CD4-positive, alpha-beta T cell treated with Interleukin-6 at 100 ng/mL for 8 hours (primary cell): Measurements from ENCODE around the gene VPS13D.

Experiments
- DNase-seq: peaks from one replicate; pipeline ENCODE4 v3.0.0-alpha.2; 2020; ENCODE audit warnings: mixed read lengths, low spot score

The VPS13D gene

DNA sequence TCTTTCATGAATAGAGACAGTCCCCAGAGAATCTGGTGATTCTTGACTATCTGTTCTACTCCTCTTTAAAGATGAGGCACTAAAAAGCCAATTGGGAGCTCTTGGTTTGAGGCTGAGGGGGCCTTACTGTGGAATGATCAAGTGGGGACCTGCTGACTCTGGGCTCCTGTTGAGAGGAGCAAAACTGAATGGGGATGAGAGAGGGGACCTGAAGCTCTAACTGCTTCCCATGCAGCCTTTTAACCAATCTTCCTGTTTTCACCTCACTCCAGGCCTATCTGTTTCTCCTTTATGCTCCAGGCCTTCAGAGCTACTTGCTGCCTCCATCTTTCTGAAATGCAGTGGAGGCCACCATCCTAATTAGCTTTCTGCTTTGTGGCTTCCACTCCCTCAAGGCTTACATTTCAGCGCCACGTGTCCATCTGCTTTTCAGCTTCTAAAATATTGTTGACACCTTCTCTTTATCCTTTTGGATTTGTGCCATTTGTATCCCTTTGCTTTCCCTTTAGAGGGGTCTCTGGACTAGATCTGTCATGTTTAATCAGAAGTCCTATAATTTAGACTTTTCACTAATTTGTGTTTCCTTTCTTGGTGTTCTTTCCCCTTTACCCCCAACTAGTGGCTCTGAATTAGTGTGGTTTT, 242.4 kb downstream of the VPS13D start:
- no peak for DNase-seq

DNA sequence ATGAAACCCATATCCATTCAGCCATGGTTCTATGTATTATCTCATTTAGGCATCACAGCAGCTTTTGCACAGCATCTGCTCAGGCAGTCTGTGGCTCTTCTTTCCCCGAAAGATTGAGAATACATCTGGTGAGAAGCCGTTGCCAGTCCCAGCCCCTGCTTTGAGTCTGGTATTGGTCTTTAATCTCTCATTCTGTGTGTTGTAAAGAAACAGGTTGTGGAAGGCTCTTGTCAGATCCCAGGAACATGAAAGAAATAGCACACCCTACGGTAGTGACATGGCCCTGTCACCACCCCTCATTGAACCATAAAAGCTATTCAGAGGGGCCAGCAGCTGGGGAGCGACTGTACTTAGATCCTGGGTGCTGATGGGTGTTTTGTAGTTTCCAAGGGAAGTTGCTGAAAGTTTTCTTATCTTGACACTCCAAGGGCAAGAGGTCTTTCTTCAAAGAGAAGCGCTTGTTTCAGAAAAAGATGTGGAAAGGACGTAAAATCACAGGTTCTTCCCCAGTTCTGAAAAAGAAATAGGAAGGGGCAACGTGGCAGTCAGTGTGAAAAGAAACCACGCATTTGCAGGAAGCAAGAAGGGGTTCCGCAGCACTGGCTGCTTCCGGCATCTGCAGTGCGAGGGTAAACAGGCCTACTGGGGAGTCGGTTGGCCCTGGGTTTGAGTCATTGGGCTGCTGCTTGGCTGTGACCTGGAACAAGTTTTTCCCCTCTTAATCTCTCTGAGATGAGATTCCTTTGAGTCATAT, 243.1 kb downstream of the VPS13D start:
- peak; percentile 74 for DNase-seq

DNA sequence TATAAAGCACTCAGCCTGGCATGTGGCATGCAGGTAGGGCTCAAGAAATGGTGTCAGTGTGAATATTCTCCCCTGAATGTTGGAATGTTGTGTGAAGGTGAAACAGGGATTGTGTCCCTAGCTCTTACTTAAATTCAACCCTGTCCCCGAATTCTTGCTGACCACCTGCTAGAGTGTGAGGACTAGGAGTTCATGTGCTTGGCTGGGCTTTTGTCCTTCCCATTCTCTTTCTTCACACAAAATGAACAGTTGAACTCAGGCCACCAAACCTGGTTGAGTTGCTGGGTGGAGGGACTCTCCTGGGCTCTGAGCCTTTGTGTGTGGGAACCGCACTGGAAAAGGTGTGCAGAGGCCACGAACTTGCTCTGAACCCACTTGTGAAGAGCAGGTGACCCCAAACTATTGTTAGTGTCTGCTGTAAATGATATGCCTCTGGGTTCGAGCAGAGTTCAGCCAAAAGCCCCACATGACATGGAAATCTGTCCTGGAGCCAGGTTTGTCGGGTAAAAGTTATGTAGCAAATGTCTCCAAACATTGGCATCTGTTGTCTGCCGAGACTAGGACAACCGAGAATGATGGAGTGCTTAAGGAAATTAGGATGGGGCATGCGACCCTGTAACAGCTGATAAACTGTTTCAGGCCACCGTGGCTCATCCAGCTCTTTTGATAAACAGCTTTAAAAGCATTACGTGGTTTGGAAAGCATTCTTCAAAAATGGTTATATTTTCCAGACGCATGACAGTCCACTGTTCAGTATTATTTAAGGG, 243.9 kb downstream of the VPS13D start:
- DNase-seq: no peak

DNA sequence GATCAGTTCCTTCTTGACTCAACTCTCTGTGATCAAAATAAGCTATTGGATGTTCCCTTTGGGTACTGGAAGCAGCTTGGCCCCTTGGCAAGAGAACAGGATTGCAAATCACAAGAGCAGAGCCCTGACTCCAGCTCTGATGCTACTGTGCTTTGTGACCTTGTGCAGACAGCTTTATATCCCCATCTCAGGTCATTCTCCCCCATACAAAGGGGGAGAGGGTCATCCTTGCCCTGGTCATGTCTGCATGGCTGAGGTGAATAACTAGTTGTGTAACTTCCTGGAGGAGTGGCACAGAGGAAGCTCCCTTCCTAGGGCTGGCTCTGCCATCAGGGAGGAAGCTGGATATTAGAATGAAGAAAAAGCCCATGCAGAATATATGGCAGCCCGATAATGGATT, 245.3 kb downstream of the VPS13D start:
- no peak for DNase-seq

DNA sequence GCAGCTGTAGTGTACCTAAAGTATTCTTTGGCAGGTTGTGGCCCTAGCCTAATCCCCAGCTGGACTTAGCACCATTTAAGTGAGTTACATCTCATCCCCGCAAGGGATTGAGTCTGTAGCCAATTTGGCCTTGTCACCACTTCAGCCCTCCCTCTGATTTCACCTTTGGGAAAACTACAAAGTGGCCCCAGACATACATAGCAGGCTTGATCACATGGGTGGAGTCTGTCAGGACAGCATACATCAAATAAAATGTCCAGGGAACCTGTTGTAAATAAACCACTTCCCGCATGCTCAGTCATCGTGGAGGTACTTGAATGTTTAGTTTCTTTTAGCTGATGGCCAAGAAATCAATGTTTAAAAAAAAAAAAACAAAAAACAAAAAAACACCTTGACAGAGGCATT, 245.7 kb downstream of the VPS13D start:
- DNase-seq: peak; percentile 17

DNA sequence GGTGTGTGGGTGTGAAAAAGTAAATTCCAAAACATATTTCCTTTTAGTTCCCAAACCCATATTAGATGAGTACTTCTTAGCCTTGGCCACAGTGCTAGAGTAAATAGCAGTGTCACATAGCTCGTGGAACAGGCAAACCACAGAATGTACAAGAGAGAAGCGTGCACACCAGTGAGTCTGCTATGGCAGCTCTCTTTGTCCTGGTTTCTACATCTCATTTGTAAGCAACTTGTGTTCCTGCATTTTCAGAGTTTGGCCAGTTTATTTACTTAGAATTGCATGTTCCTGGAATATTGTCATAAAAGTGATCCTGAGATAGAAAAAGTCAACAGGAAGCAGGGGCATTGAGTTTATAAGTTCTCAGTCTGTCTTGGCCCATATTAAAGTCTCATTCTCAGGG, 246.1 kb downstream of the VPS13D start:
- DNase-seq: peak; percentile 24

DNA sequence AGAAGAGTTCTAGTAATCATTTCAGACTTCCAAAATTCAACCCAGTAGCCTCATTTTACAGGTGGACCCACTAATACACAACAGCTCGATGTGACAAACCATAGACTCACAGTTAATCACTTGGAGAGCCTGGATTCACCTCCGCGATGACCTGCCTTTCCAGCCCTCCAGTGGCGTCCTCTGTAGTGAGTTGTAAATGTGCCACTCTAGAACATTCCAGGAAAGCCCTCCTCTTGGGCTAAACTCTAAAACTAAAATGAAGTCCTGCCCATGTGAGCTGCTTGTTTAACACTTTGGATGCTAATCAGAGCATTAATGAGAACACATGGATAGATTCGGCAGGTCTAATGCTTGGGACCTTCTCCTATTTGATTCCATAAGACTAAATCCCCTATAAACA, 247.5 kb downstream of the VPS13D start:
- DNase-seq: no peak

DNA sequence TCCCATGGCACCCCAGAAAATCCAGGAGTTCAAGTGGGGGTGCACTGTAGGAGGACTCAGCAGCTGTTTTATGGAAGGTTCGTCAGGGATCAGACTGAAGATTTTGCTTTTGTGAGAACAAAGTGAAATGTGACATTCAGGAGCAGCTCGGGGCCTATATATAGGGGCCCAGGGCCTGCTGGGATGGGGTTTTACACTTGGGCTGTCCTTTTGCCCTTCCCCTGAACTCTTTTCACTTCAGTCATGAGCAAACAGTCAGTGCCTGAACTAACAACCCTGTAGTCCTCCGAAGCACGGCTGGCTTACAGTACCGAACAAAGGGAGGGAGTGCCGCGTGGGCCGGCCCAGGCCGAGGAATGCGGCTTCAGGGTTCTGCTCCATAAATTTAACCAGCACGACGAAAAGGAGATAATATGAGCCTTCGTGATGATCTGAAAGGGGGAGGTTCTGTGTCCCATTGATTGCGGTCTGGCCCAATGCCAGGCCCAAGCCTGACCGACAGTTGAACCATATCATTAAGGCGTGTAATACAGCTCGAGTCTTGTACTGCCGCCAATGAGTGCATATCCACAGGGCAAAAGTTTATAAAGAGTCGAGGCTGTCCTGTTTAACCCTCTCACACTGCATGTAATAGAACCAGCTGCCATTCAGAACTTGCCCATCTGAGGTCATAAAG, 248.2 kb downstream of the VPS13D start:
- no peak for DNase-seq

DNA sequence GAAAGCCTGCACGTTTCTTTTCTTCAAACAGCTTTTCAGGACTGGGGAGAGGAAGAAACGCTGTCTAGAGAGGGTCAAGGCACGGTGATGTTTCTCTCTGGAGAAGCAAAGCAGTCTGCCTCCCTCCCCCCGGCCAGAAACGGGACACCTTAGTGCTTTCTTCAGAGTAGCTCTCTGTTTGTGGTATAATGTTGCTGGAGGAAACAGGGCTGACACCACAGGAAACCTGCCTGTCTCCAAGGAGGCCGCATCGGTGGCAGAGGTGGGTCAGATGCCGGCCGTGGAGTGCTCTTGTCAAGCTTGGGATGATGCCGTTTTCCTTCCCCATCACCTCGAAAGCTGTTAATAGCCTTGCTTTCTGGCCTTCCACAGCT, 248.8 kb downstream of the VPS13D start:
- peak; percentile 47 for DNase-seq

DNA sequence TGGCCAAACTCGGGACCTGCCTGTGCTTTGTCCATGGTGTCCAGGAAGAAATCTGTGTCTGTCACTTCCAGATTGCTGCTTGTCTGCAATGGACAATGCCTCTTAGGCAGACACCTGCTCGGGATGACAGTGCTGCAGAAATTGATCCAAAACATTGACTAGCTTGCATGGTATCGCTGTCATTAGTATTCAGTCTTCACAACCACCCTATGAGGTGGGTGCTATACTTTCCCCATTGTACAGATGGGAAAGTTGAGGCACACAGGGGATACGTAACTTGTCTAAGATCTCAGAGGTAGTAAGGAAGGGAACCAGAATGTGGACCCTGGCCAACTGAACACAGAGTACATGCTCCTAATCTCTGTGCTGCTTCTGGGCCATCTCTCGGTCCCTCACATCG, 249.5 kb downstream of the VPS13D start:
- DNase-seq: no peak

DNA sequence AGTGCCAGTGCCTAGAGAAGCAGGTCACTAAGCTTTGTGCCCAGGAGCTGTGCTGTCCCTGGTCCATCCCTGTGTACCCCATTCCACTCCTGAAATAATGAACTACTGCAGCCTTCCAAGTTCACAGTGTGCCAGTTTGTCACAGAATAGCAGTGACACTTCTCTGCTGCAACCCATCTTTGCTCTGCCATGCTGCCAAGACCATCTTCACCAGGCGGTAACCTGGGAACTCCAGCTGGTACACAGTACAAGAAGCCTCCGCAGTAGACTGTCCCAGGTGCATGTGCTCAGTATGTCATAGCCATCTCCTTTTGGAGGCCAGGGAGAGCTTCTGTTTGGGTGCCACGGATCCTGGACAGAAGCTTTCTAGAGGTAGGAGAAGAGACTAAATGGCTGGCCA, 250.2 kb downstream of the VPS13D start:
- DNase-seq: no peak

DNA sequence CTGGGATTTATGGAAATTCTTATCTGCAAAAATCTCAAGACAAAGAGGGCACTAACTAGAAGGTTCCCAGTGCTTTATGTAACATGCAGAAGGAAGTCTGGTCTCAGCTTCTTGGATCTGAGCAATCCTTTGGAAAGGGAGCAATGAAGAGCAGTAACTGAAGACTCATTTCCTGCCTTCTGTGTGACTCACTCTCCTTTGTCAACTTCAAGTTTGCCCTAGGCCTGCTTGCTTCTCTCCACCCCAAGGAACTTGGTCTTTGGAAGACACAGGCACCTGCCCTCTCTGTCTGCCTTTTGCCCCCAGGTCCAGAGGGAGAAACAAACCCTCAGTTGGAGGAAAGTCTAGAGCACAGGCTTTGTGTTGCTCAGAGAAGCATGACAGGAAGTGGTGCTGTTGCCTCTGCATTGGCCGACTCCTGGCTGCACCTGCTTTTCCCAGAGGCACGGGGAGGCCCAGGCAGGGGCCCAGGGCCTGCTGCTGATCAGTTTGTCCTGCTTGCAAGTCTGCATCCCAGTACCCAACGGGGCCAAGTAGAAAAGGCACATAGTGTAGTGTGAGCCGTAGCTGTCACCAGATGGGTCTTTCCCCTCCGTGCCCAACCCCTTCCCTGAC, 251.0 kb downstream of the VPS13D start:
- peak; percentile 28 for DNase-seq

DNA sequence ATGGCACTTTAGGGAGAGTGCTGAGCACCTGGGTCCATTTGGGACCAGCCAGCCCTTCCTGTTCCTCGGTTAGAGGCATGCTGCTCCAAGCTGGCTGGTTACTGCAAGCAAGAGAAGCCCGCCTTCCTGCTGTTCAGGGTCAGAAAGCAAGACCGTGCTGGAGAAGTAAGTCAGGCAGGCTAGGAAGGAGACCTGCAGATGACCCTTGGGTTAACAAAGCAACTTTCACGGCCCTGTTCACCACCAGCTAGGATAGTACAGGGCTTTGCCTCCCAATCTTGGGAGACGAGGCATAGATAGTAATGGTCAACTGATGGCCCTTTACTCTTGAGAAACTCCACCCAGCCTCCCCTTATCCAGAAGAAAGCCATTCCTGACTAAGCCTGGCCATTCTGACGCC, 252.1 kb downstream of the VPS13D start:
- DNase-seq: no peak

DNA sequence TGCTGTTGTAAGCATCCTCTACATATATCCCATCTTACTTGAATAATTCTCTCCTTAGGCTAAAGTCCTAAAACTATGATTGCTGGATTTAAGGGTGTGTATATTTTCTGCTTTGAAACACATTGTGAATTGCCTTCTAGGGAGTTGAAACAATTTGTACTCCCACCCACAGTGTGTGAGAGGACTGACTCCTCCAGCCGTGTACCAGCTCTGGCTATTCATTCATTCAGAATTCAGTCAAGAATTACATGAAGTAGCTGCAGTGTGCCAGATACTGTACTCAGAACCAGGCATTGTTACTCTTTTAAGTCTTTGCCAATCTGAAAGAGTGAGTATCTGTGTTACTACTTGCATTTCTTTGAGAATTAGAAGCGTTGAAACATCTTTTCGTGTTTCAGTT, 253.2 kb downstream of the VPS13D start:
- no peak for DNase-seq

DNA sequence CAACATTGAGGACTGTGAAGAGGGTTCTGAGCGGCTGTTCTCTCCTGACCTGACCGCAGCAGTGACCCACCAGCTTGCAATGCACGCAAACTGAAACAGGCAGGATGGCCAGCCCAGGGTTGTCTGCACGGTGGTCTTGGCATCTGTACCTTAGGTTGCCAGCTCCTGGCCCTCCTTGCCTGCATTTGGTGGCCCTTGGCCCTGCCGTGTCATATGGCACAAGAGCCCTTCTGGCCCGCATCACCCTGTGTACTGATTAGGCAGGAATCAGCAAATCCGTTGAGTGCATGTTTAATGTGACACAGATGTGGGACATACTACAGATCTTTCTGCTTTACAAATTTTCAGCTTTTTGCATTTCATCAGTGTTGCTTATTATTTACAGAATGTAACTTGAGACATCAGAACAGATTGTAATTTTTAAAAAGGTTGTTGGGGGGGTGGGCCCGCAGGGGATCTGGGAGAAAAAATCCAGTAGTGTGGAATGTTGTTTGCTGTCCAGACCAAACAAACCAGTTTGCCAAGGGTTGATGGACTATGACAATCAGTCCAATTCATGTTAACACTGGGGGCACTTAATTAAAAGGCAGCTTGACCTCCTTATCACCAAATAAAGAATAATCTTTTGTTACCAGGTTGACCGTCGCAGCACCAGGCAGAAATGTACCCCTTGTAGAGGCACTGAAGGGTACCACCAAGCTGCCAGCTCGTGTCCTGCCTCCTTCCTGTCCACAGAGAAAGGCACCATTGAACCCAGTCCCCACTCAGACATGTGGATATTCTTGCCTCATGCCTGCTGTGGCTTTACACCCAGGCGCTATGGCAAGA, 255.6 kb downstream of the VPS13D start:
- DNase-seq: no peak

DNA sequence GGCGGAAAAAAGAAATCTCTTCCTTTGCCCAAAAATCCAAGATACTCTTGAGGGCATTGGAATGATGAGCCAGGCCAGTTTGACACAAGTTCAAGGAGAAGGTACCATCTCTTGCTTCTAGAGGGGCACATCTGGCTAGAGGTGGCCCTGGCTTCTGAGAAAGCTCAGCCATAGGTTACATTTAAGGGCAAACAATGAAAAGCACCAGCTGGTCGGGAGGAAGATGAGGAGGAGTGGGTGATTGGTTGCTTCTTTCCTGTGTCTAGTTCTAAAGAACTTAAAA, 256.2 kb downstream of the VPS13D start:
- DNase-seq: no peak

DNA sequence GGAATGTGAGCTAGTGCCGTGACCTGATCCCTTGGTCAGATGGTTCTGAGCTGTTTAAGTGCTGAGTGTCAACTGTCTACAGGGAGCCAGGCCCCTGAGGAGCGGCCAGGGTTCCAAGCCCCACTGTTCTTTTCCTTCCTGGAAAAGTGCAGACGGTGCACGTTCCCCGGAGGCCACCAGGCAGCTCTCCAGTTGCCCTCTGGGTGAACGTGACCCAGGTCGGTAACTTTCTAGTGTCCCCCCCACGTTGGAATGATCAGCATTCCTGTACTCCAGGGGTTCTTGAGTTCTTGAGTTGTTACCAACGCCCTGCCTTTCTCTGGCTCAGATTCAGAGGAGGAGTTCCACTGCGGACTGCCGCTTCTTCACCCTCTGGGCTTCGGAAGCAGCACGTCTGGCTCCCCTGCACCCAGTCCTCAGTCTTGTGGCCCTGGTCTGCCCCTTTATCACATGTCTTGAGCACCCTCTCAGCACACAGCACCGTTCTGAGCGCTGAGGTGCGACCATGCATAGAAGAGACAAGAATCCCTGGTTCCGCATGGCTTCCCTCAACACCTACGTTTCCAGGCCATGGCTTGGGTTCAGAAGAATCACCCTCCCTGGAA, 256.7 kb downstream of the VPS13D start:
- DNase-seq: no peak

DNA sequence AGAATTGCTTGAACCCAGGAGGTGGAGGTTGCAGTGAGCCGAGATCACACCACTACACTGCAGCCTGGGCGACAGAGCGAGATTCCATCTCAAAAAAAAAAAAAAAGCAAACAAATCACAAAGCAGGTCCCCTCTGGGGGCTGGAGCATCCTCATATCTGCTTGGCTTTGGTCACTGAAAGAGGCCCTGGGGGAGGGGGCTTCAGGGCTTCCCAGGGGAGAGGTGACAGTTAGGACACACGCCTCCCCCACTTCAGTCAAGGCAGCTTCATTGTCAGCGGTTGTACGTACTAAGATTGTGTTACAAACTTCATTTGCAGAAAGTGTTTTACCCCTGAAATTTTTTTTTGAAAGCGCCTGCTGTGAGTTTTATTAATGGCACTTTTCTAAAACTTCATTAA, 257.7 kb downstream of the VPS13D start:
- DNase-seq: no peak

DNA sequence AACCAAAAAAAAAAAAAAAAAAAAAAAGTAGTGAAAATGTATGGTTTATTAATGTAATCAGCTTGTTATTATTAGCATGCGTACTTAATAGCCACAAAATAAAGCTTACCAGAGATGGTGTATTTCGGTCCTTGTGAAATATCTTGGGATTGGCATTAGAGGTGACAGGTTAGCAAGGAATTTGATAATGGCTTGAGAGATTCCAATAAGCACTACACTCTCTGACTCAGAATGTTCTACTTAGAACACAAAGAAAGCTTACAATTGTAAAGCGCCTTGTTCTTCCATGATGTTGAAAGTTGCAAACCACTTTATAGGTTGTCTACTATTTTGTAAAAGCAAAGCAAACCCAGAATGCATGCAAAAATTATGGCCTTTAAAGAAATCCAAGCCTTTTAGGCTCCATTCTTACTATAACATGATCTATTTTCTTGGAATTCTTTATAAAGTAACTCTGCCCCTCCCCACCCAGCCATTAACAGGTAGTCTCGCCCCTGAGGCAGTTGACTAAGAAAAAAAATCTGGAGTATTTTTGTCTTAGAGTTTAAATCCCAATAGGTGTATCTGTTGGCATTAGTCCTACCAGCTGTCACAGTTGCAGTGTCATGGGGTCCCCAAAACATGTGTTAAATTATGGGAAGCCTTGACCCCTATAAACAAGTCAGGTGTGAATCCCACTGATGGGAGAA, 259.0 kb downstream of the VPS13D start:
- DNase-seq: no peak

DNA sequence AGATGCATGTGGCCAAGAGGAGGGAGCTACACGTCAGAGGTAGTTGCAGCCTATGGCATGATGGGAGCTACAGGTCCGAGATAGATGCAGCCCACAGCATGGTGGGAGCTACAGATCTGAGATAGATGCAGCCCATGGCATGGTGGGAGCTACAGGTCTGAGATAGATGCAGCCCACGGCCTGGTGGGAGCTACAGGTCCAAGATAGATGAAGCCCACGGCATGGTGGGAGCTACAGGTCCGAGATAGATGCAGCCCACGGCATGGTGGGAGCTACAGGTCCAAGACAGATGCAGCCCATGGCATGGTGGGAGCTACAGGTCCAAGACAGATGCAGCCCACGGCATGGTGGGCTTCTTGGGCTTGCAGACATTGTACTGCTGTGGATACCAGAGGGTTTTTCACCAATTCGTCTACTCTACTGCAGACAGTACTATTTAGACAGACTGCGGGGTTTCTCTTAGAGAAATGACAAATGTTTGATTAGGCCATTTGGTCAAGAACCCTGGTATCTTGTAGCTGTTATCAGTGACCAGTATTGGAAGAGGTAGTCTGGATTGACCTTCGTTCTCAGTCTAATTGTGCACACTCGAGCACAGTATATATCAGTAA, 260.8 kb downstream of the VPS13D start:
- no peak for DNase-seq
